IMR-90 (cell line): ENCODE results near the gene SPSB4. TPM values are rescaled to one million over a fixed set of nuclear protein-coding genes. Genes with fewer than 3 reads are reported as not detected.

Experiments
- ATAC-seq: fragments of 200-7000 bp; cut with Tn5 transposase; 2 replicates; pipeline ENCODE4 v1.9.1; 2020; ENCODE audit warnings: low read depth, mild to moderate bottlenecking, moderate library complexity
- BruUV-seq: library from RNA; stranded (reverse); fragments of 400-500 nt; replicated peaks from 2 replicates; lab custom pipeline; 2021; lab: Mats Ljungman, UMichigan
- CTCF ChIA-PET: fragments of 300-600 bp; formaldehyde crosslinking; extraction: SDS; loops from one replicate; lab custom pipeline; 2021; ENCODE audit warnings: antibody characterized with exemption; lab: Yijun Ruan, JAX
- POLR2A ChIA-PET: fragments of 300-600 bp; sonication (Branson Sonifier 250); formaldehyde crosslinking; loops from one replicate; lab custom pipeline; 2022; ENCODE audit warnings: antibody characterized with exemption; ENCODE audit not compliant: unreplicated experiment; lab: Charles Lee
- DNase-seq: peaks from one replicate; pipeline ENCODE4 v3.0.0; 2013
- H2AFZ ChIP-seq: replicated peaks from 2 replicates; pipeline ENCODE3; 2013; ENCODE audit warnings: low read length, mild to moderate bottlenecking; ENCODE audit not compliant: poor library complexity
- H2AK5ac ChIP-seq: 2 replicates; pipeline ENCODE4 v1.6.1; 2013; ENCODE audit warnings: low read depth, low read length, inconsistent platforms
- H2AK9ac ChIP-seq: replicated peaks from 2 replicates; pipeline ENCODE3; 2013; ENCODE audit warnings: mild to moderate bottlenecking, low read depth, low read length, moderate library complexity; ENCODE audit not compliant: poor library complexity
- H2BK120ac ChIP-seq: 2 replicates; pipeline ENCODE4 v1.6.1; 2013; ENCODE audit warnings: low read depth, low read length, inconsistent platforms
- H2BK15ac ChIP-seq: 3 replicates; pipeline ENCODE4 v1.6.1; 2013; ENCODE audit warnings: low read depth, low read length, inconsistent platforms
- H2BK20ac ChIP-seq: 2 replicates; pipeline ENCODE4 v1.6.1; 2013; ENCODE audit warnings: low read depth, mild to moderate bottlenecking, inconsistent platforms, low read length, moderate library complexity
- H2BK5ac ChIP-seq: 2 replicates; pipeline ENCODE4 v1.6.1; 2013; ENCODE audit warnings: mild to moderate bottlenecking, low read depth, low read length, inconsistent platforms; ENCODE audit not compliant: poor library complexity, severe bottlenecking
- H3K14ac ChIP-seq: replicated peaks from 2 replicates; pipeline ENCODE4 v1.6.1; 2013; ENCODE audit warnings: low read depth, low read length, inconsistent platforms
- H3K18ac ChIP-seq: 2 replicates; pipeline ENCODE4 v1.6.1; 2013; ENCODE audit warnings: low read depth, low read length, control low read depth
- H3K23ac ChIP-seq: 2 replicates; pipeline ENCODE4 v1.6.1; 2013; ENCODE audit warnings: low read depth, low read length, inconsistent platforms
- H3K27ac ChIP-seq: 2 replicates; pipeline ENCODE4 v1.5.1; 2013; ENCODE audit warnings: mild to moderate bottlenecking, control low read depth, low read length; ENCODE audit not compliant: insufficient read depth
- H3K27me3 ChIP-seq: 2 replicates; pipeline ENCODE4 v1.6.1; 2013; ENCODE audit warnings: low read length; ENCODE audit not compliant: control insufficient read depth, insufficient read depth
- H3K36me3 ChIP-seq: 2 replicates; pipeline ENCODE4 v1.6.1; 2013; ENCODE audit warnings: low read length, mixed read lengths; ENCODE audit not compliant: control insufficient read depth, insufficient read depth
- H3K4ac ChIP-seq: 2 replicates; pipeline ENCODE4 v1.6.1; 2013; ENCODE audit warnings: low read depth, low read length, inconsistent platforms
- H3K4me1 ChIP-seq: 2 replicates; pipeline ENCODE4 v1.6.1; 2013; ENCODE audit warnings: low read length, mixed read lengths; ENCODE audit not compliant: control insufficient read depth, insufficient read depth
- H3K4me2 ChIP-seq: 2 replicates; pipeline ENCODE4 v1.6.1; 2013; ENCODE audit warnings: low read depth, mild to moderate bottlenecking, control low read depth, low read length, moderate library complexity
- H3K4me3 ChIP-seq: 2 replicates; pipeline ENCODE4 v1.5.1; 2013; ENCODE audit warnings: low read depth, mild to moderate bottlenecking, control low read depth, low read length, moderate library complexity; ENCODE audit not compliant: insufficient read depth
- H3K56ac ChIP-seq: 2 replicates; pipeline ENCODE4 v1.6.1; 2013; ENCODE audit warnings: low read length, inconsistent platforms; ENCODE audit not compliant: insufficient read depth; ENCODE audit errors: extremely low read depth
- H3K79me1 ChIP-seq, 2 experiments: 2 replicates each; pipeline ENCODE4 v1.6.1; 2013; ENCODE audit warnings: low read length in 2 of 2, inconsistent platforms in 1 of 2, low read depth in 1 of 2
- H3K9ac ChIP-seq: 2 replicates; pipeline ENCODE4 v1.6.1; 2013; ENCODE audit warnings: low read depth, low read length, control low read depth
- H3K9me1 ChIP-seq: 2 replicates; pipeline ENCODE4 v1.6.1; 2013; ENCODE audit warnings: low read length, inconsistent platforms; ENCODE audit not compliant: insufficient read depth
- H3K9me3 ChIP-seq: 2 replicates; pipeline ENCODE4 v1.6.1; 2013; ENCODE audit warnings: low read length; ENCODE audit not compliant: control insufficient read depth, insufficient read depth
- H4K20me1 ChIP-seq: 2 replicates; pipeline ENCODE4 v1.6.1; 2013; ENCODE audit warnings: low read length, inconsistent platforms; ENCODE audit not compliant: insufficient read depth
- H4K5ac ChIP-seq: 2 replicates; pipeline ENCODE4 v1.6.1; 2013; ENCODE audit warnings: mild to moderate bottlenecking, low read depth, low read length, control low read depth
- H4K8ac ChIP-seq, 2 experiments: 2 replicates each; pipeline ENCODE4 v1.6.1; 2013; ENCODE audit warnings: low read depth in 2 of 2, low read length in 2 of 2, control low read depth in 1 of 2, inconsistent platforms in 1 of 2
- H4K91ac ChIP-seq: 2 replicates; pipeline ENCODE4 v1.6.1; 2013; ENCODE audit warnings: low read depth, low read length, inconsistent platforms; ENCODE audit not compliant: insufficient read depth
- CHD1 ChIP-seq: IDR thresholded peaks from 2 replicates; pipeline ENCODE4 v1.6.1; 2012; ENCODE audit warnings: low read depth, low read length, improper control_type of control experiment
- CTCF ChIP-seq: conservative IDR thresholded peaks from 2 replicates; pipeline ENCODE4 v1.5.1; 2012; ENCODE audit warnings: mild to moderate bottlenecking, low read depth, low read length, improper control_type of control experiment
- NFE2L2 ChIP-seq: fragments of 150-350 bp; IDR thresholded peaks from 2 replicates; pipeline ENCODE4 v1.6.1; 2016; ENCODE audit warnings: low read depth, mild to moderate bottlenecking, low read length
- RCOR1 ChIP-seq: IDR thresholded peaks from 2 replicates; pipeline ENCODE4 v1.6.1; 2012; ENCODE audit warnings: mild to moderate bottlenecking, low read length, improper control_type of control experiment; ENCODE audit not compliant: insufficient replicate concordance
- RFX5 ChIP-seq: IDR thresholded peaks from 2 replicates; pipeline ENCODE4 v1.8.0; 2012; ENCODE audit warnings: low read depth, mild to moderate bottlenecking, low read length, moderate library complexity
- SMC3 ChIP-seq: fragments of 150-350 bp; IDR thresholded peaks from 2 replicates; pipeline ENCODE4 v1.6.1; 2016; ENCODE audit warnings: low read depth, mild to moderate bottlenecking, antibody characterized with exemption, low read length, moderate library complexity
- USF2 ChIP-seq: fragments of 150-350 bp; IDR thresholded peaks from 2 replicates; pipeline ENCODE4 v1.6.1; 2017; ENCODE audit warnings: mild to moderate bottlenecking, antibody characterized with exemption, low read length, low read depth
- WGBS, 2 experiments: methylation state at CpG; one replicate each; pipeline versions ENCODE4 v1.1.5 to v1.1.7; 2013; ENCODE audit warnings: missing lambda C conversion rate in 2 of 2; ENCODE audit not compliant: insufficient read length in 1 of 2; ENCODE audit errors: extremely low coverage in 2 of 2; 5-methylcytosine and 5-hydroxymethylcytosine counted together
- dilution Hi-C: fragments of 300-500 bp; cut with HindIII; formaldehyde crosslinking; loops from one replicate; pipeline ENCODE4 v1.14.3; 2018; ENCODE audit warnings: low sequenced_read_pairs; ENCODE audit not compliant: unreplicated experiment
- in situ Hi-C: fragments of 300-500 bp; cut with MboI; formaldehyde crosslinking; loops from 3 replicates; pipeline ENCODE4 v1.14.3; 2019; ENCODE audit warnings: low sequenced_read_pairs, inconsistent platforms, mixed read lengths
- intact Hi-C: fragments of 100-400 bp; cut with micrococcal nuclease; formaldehyde crosslinking; loops from 2 replicates; pipeline ENCODE4 v1.10.0; 2022
- polyA plus RNA-seq, 3 experiments: library from polyadenylated mRNA; depleted of rRNA; stranded (reverse); fragments of >200 nt; gene quantifications; 2 replicates each; pipeline ENCODE4 v1.2.3, GENCODE V29; 2012; ENCODE audit warnings: low replicate concordance in 1 of 3
- total RNA-seq: library from RNA; depleted of rRNA; stranded (reverse); fragments of >200 nt; gene quantifications from 2 replicates; pipeline ENCODE4 v1.2.3, GENCODE V29; 2012

Gene SPSB4
- total and polyA plus RNA-seq, 2 of the 4 experiments (the other 2 are of a cell fraction), result not detected

GRCh38 chr3:141092663-141093062 lies 41.5 kb downstream of the SPSB4 start:
- H4K5ac ChIP-seq, result no peak overlapping the region
- in situ Hi-C loops (no loop called here), dilution Hi-C loops (no loop called here), intact Hi-C loops (no loop called here)
- H3K14ac ChIP-seq, result no peak overlapping the region
- DNase-seq, result no peak
- H3K4me1 ChIP-seq, result no peaks in the 10 kb centered on the region
- no peak overlapping the region for H2BK20ac ChIP-seq
- no TSS peak for BruUV-seq
- H3K79me1 ChIP-seq, result no peaks in the 10 kb centered on the region
- H3K9me3 ChIP-seq, result no peaks in the 10 kb centered on the region
- H2AK5ac ChIP-seq, result no peak overlapping the region
- H3K9me1 ChIP-seq, result no peaks in the 10 kb centered on the region; the same call in 1 of the 2 replicates
- no peak overlapping the region for H2BK120ac ChIP-seq
- H4K20me1 ChIP-seq, result no peaks in the 10 kb centered on the region
- H3K18ac ChIP-seq, result no peak overlapping the region
- no peak overlapping the region for H2AK9ac ChIP-seq
- ChIA-PET CTCF (no interaction called here), POLR2A (no interaction called here)
- 31% methylated on average over 6 of the region's 6 CpGs; no CpG with 5 or more reads in 1 of the 2 experiments for WGBS, 2 experiments
- H2BK15ac ChIP-seq, result no peak overlapping the region
- H3K27ac ChIP-seq, result no peak overlapping the region
- no peak for ATAC-seq
- no peak overlapping the region for H3K56ac ChIP-seq
- H3K27me3 ChIP-seq, result peaks cover 24% of the 10 kb centered on the region
- H3K36me3 ChIP-seq, result no peaks in the 10 kb centered on the region
- H4K91ac ChIP-seq, result no peak overlapping the region
- no peak for TF ChIP-seq CHD1
- TF ChIP-seq RFX5, result no peak
- no peak for TF ChIP-seq RCOR1
- TF ChIP-seq CTCF, result no peak
- TF ChIP-seq NFE2L2, result no peak
- no peak for TF ChIP-seq USF2
- TF ChIP-seq SMC3, result no peak
- H3K9ac ChIP-seq, result no peak overlapping the region
- H3K4me2 ChIP-seq, result no peak overlapping the region
- no peak overlapping the region for H2BK5ac ChIP-seq
- no peak overlapping the region for H3K4me3 ChIP-seq
- no peak overlapping the region for H3K23ac ChIP-seq
- no peak overlapping the region for H4K8ac ChIP-seq
- no peak overlapping the region for H3K4ac ChIP-seq
- H2AFZ ChIP-seq, result no peak overlapping the region
